HCT116 (cell line): ENCODE measurements around the gene SLC25A51. TPM values are rescaled to one million over a fixed set of nuclear protein-coding genes. Genes with fewer than 3 reads are reported as not detected.
A peak's percentile ranks its signal among the peaks of the same experiment; 100 is the strongest.

Experiments
- ATAC-seq: fragments of 200-7000 bp; cut with Tn5 transposase; 2 replicates; pipeline ENCODE4 v1.9.1; 2020; ENCODE audit warnings: mild to moderate bottlenecking, moderate library complexity
- BruUV-seq: library from RNA; stranded (reverse); fragments of 400-500 nt; replicated peaks from 2 replicates; lab custom pipeline; 2021; lab: Mats Ljungman, UMichigan
- CTCF ChIA-PET: fragments of 300-600 bp; sonication (Branson Sonifier 250); formaldehyde crosslinking; loops from one replicate; lab custom pipeline; 2021; ENCODE audit warnings: antibody characterized with exemption; lab: Charles Lee
- POLR2A ChIA-PET: fragments of 300-600, 350-600 bp; sonication (Branson Sonifier 250); formaldehyde crosslinking; loops from one replicate; lab custom pipeline; 2021; ENCODE audit warnings: antibody characterized with exemption; lab: Charles Lee
- RAD21 ChIA-PET, 2 experiments: fragments of 300-600 bp; sonication (Branson Sonifier 250); formaldehyde crosslinking; loops; one replicate each; lab custom pipeline; 2023; ENCODE audit warnings: low total read pairs in 2 of 2; ENCODE audit not compliant: uncharacterized antibody in 2 of 2, unreplicated experiment in 2 of 2, low non-redundant PET in 1 of 2; lab: Charles Lee
- DNase-seq: peaks from one replicate; pipeline ENCODE4 v3.0.0-alpha.2; 2010; ENCODE audit warnings: low read depth, low spot score
- H2AFZ ChIP-seq: fragments of 200-600 bp; shearing (Covaris generic), sonication (generic); 2 replicates; pipeline ENCODE4 v1.6.1; 2017; ENCODE audit warnings: low read depth, mixed run types, mixed read lengths, antibody characterized with exemption, low read length; ENCODE audit not compliant: poor library complexity, severe bottlenecking
- H3K27ac ChIP-seq: 2 replicates; pipeline ENCODE4 v1.5.1; 2012; ENCODE audit warnings: low read depth, low read length
- H3K27me3 ChIP-seq: fragments of 200-600 bp; sonication (generic); 2 replicates; pipeline ENCODE4 v1.6.1; 2016; ENCODE audit warnings: mixed run types, low read length, mixed read lengths; ENCODE audit not compliant: insufficient read depth
- H3K36me3 ChIP-seq, 2 experiments: fragments of 200-500 bp in 1 of 2; fragments of 200-600 bp in 1 of 2; sonication (Bioruptor generic) in 1 of 2; sonication (generic) in 1 of 2; 2 replicates each; pipeline versions ENCODE4 v1.5.1 to v1.6.1; 2014 to 2016; ENCODE audit warnings: low read length in 2 of 2, inconsistent platforms in 1 of 2, mixed read lengths in 1 of 2, mixed run types in 1 of 2; ENCODE audit not compliant: insufficient read depth in 2 of 2, control insufficient read depth in 1 of 2
- H3K4me1 ChIP-seq, 2 experiments: fragments of 200-600 bp in 1 of 2; sonication (generic) in 1 of 2; 2 replicates each; pipeline versions ENCODE4 v1.5.1 to v1.6.1; 2012 to 2017; ENCODE audit warnings: low read length in 2 of 2, inconsistent platforms in 1 of 2, mild to moderate bottlenecking in 1 of 2, mixed read lengths in 1 of 2, mixed run types in 1 of 2, moderate library complexity in 1 of 2; ENCODE audit not compliant: insufficient read depth in 2 of 2, control insufficient read depth in 1 of 2
- H3K4me2 ChIP-seq: fragments of 200-600 bp; sonication (generic); 2 replicates; pipeline ENCODE4 v1.6.1; 2017; ENCODE audit warnings: mixed run types, low read length, mixed read lengths
- H3K4me3 ChIP-seq, 2 experiments: fragments of 200-600 bp in 1 of 2; sonication (generic) in 1 of 2; replicated peaks in 1 of 2; 2 replicates each; pipeline ENCODE4 v1.5.1; 2011 to 2016; ENCODE audit warnings: low read length in 2 of 2, control low read depth in 1 of 2, low read depth in 1 of 2, mild to moderate bottlenecking in 1 of 2, mixed read lengths in 1 of 2, mixed run types in 1 of 2
- H3K79me2 ChIP-seq: fragments of 200-600 bp; sonication (generic); 2 replicates; pipeline ENCODE4 v1.6.1; 2017; ENCODE audit warnings: mild to moderate bottlenecking, mixed run types, low read length, moderate library complexity, mixed read lengths; ENCODE audit not compliant: insufficient read depth
- H3K9ac ChIP-seq: fragments of 200-600 bp; sonication (generic); 2 replicates; pipeline ENCODE4 v1.6.1; 2016; ENCODE audit warnings: low read length, mixed read lengths
- H3K9me2 ChIP-seq: fragments of 200-600 bp; sonication (generic), shearing (Covaris generic); 2 replicates; pipeline ENCODE4 v1.6.1; 2017; ENCODE audit warnings: mixed run types, mild to moderate bottlenecking, moderate library complexity; ENCODE audit not compliant: insufficient read depth
- H3K9me3 ChIP-seq, 2 experiments: fragments of 200-500 bp in 1 of 2; fragments of 200-600 bp in 1 of 2; sonication (Bioruptor generic) in 1 of 2; sonication (generic) in 1 of 2; 2 replicates each; pipeline ENCODE4 v1.6.1; 2014 to 2017; ENCODE audit warnings: low read length in 2 of 2, mixed read lengths in 2 of 2, inconsistent platforms in 1 of 2, low read depth in 1 of 2, mild to moderate bottlenecking in 1 of 2, mixed run types in 1 of 2, moderate library complexity in 1 of 2; ENCODE audit not compliant: control insufficient read depth in 1 of 2, insufficient read depth in 1 of 2
- H4K20me1 ChIP-seq: fragments of 200-600 bp; sonication (generic), shearing (Covaris generic); 2 replicates; pipeline ENCODE4 v1.6.1; 2017; ENCODE audit warnings: mixed run types, mild to moderate bottlenecking, moderate library complexity; ENCODE audit not compliant: insufficient read depth
- CBX3 ChIP-seq: IDR thresholded peaks from 2 replicates; pipeline ENCODE4 v1.6.1; 2012; ENCODE audit warnings: low read depth
- CEBPB ChIP-seq: IDR thresholded peaks from 2 replicates; pipeline ENCODE4 v1.6.1; 2012; ENCODE audit warnings: low read depth
- CTCF ChIP-seq, 3 experiments: fragments of 200-600 bp in 1 of 3; sonication (generic) in 1 of 3; IDR thresholded peaks in 2 of 3; conservative IDR thresholded peaks in 1 of 3; 2 replicates each; pipeline ENCODE4 v1.5.1; 2012 to 2017; ENCODE audit warnings: low read depth in 2 of 3, low read length in 2 of 3, antibody characterized with exemption in 1 of 3, borderline replicate concordance in 1 of 3, control low read depth in 1 of 3, mild to moderate bottlenecking in 1 of 3, mixed read lengths in 1 of 3, mixed run types in 1 of 3, moderate library complexity in 1 of 3; ENCODE audit not compliant: insufficient read depth in 1 of 3
- EGR1 ChIP-seq: IDR thresholded peaks from 2 replicates; pipeline ENCODE4 v1.6.1; 2012; ENCODE audit warnings: low read depth
- EZH2 ChIP-seq: fragments of 200-600 bp; sonication (generic); IDR thresholded peaks from 2 replicates; pipeline ENCODE4 v1.6.1; 2017; ENCODE audit warnings: antibody characterized with exemption, mixed run types
- EZH2phosphoT487 ChIP-seq: fragments of 200-600 bp; IDR thresholded peaks from 2 replicates; pipeline ENCODE4 v1.6.1; 2018; ENCODE audit warnings: antibody characterized with exemption, borderline replicate concordance
- FOSL1 ChIP-seq: IDR thresholded peaks from 2 replicates; pipeline ENCODE4 v1.6.1; 2012; ENCODE audit warnings: low read depth
- JUND ChIP-seq: IDR thresholded peaks from 2 replicates; pipeline ENCODE4 v1.6.1; 2012
- MAX ChIP-seq: IDR thresholded peaks from 2 replicates; pipeline ENCODE4 v1.6.1; 2012
- POLR2A ChIP-seq: IDR thresholded peaks from 2 replicates; pipeline ENCODE4 v1.7.0; 2011; ENCODE audit warnings: borderline replicate concordance; ENCODE audit not compliant: insufficient read depth, insufficient read length; ENCODE audit errors: extremely low read depth
- POLR2AphosphoS5 ChIP-seq: IDR thresholded peaks from 2 replicates; pipeline ENCODE4 v1.6.1; 2011; ENCODE audit warnings: mild to moderate bottlenecking, low read depth, low read length, moderate library complexity
- RAD21 ChIP-seq: IDR thresholded peaks from 2 replicates; pipeline ENCODE4 v1.6.1; 2012; ENCODE audit warnings: low read depth, mild to moderate bottlenecking
- SIN3A ChIP-seq: IDR thresholded peaks from 2 replicates; pipeline ENCODE4 v1.6.1; 2012; ENCODE audit warnings: low read depth
- SP1 ChIP-seq: IDR thresholded peaks from 2 replicates; pipeline ENCODE4 v1.6.1; 2012; ENCODE audit warnings: low read depth
- YY1 ChIP-seq: IDR thresholded peaks from 2 replicates; pipeline ENCODE4 v1.6.1; 2011; ENCODE audit warnings: low read length, low read depth, moderate library complexity, mild to moderate bottlenecking; ENCODE audit not compliant: insufficient replicate concordance; ENCODE audit errors: extremely low read depth
- ZBTB33 ChIP-seq: IDR thresholded peaks from 2 replicates; pipeline ENCODE4 v1.6.1; 2011; ENCODE audit warnings: mild to moderate bottlenecking, low read length, moderate library complexity; ENCODE audit not compliant: insufficient replicate concordance; ENCODE audit errors: extremely low read depth
- ZNF274 ChIP-seq: fragments of 200-500 bp; sonication (Bioruptor generic); IDR thresholded peaks from 2 replicates; pipeline ENCODE4 v1.6.1; 2014; ENCODE audit warnings: mild to moderate bottlenecking, low read depth, low read length, inconsistent platforms
- intact Hi-C: fragments of 100-400 bp; cut with micrococcal nuclease; formaldehyde crosslinking; loops from 2 replicates; pipeline ENCODE4 v1.10.0; 2022
- total RNA-seq: library from RNA; stranded (reverse); gene quantifications from one replicate; pipeline ENCODE4 v1.2.1, GENCODE V29; 2021; ENCODE audit not compliant: unreplicated experiment

Gene SLC25A51
- total RNA-seq, 1 experiment from 2014 or later: 27.3 TPM

GRCh38 chr9:37950561-37950960 lies 46.6 kb upstream of the SLC25A51 start (continued):
- TF ChIP-seq POLR2AphosphoS5 (no peak), MAX (no peak), ZBTB33 (no peak), EZH2phosphoT487 (no peak), YY1 (no peak)

GRCh38 chr9:37949576-37949975 lies 45.6 kb upstream of the SLC25A51 start:
- Histone ChIP-seq H3K36me3 (peaks cover 2 to 34% of the 10 kb centered on the region in 2 experiments; a peak in 2 of 4 replicates), H3K9me3 (no peaks in the 10 kb centered on the region), H3K27ac (no peak overlapping the region), H3K4me2 (peak overlapping the region; percentile 20; the same call in 1 of the 2 replicates), H3K9me2 (no peaks in the 10 kb centered on the region), H4K20me1 (no peaks in the 10 kb centered on the region), H3K4me1 (peaks cover 45 to 89% of the 10 kb centered on the region in 2 experiments), H3K9ac (no peak overlapping the region), H2AFZ (no peak overlapping the region), H3K4me3 (no peak overlapping the region), H3K27me3 (no peaks in the 10 kb centered on the region), H3K79me2 (no peaks in the 10 kb centered on the region; the same call in 1 of the 2 replicates)
- intact Hi-C loops: no loop called here
- no TSS peak for BruUV-seq
- DNase-seq: no peak
- CTCF ChIA-PET: no interaction called here
- TF ChIP-seq RAD21: no peak
- no peak for TF ChIP-seq SIN3A
- TF ChIP-seq EGR1: no peak
- TF ChIP-seq SP1: no peak
- TF ChIP-seq EZH2phosphoT487: no peak
- TF ChIP-seq MAX: no peak
- TF ChIP-seq CBX3: no peak
- TF ChIP-seq POLR2A: no peak
- no peak for TF ChIP-seq FOSL1
- TF ChIP-seq ZBTB33: no peak
- no peak for TF ChIP-seq CEBPB
- no peak for TF ChIP-seq CTCF (IDR thresholded peaks at IDR 0.05 in 2 of 3, conservative IDR thresholded peaks at IDR 0.05 in 1 of 3; ENCODE audit: borderline replicate concordance in 1 of 3, insufficient read depth in 1 of 3, low read depth in 2 of 3, low read length in 2 of 3)
- no peak for TF ChIP-seq YY1
- no peak for TF ChIP-seq ZNF274
- no peak for TF ChIP-seq JUND
- no peak for TF ChIP-seq EZH2
- RAD21 ChIA-PET: no interaction called here
- ATAC-seq: no peak
- POLR2A ChIA-PET: no interaction called here
